Right hindlimb (tissue), 1 donor: ENCODE measurements around the gene AP3B2.
"Not testable (repeated sequence)": the region's sequence is repeated elsewhere in the genome, so short reads cannot be mapped to it uniquely, and the experiment has no call there.

Source experiments
- DNase-seq: peaks from one replicate; pipeline ENCODE4 v3.0.0-alpha.2; 2018

The AP3B2 gene

GRCh38 chr15:82709421-82710207, at the start of gene AP3B2:
Gene AP3B2 (minus strand): TSS chr15:82709875. CDS start chr15:82709706, 169 bp downstream.
- DNase-seq: peak; percentile 53

- DNase-seq: no peak
Observed at GRCh38 chr15:82751308-82751707, 41.6 kb upstream of the AP3B2 start.

GRCh38 chr15:82750831-82751180, 41.1 kb upstream of the AP3B2 start:
- peak; percentile 30 for DNase-seq

- DNase-seq: peak; percentile 96
Observed at GRCh38 chr15:82749951-82750830, 40.5 kb upstream of the AP3B2 start.

- no peak for DNase-seq
Observed at GRCh38 chr15:82748315-82748714, 38.6 kb upstream of the AP3B2 start.

- DNase-seq: no peak
Observed at GRCh38 chr15:82743810-82744209, 34.1 kb upstream of the AP3B2 start.

- no peak for DNase-seq
Observed at GRCh38 chr15:82742134-82742533, 32.5 kb upstream of the AP3B2 start.

GRCh38 chr15:82739086-82739485, 29.4 kb upstream of the AP3B2 start:
- no peak for DNase-seq

GRCh38 chr15:82737975-82738374, 28.3 kb upstream of the AP3B2 start:
- no peak for DNase-seq

GRCh38 chr15:82731527-82731926, 21.9 kb upstream of the AP3B2 start:
- DNase-seq: no peak

- no peak for DNase-seq
Observed at GRCh38 chr15:82730022-82730530, 20.4 kb upstream of the AP3B2 start.

- no peak for DNase-seq
Observed at GRCh38 chr15:82726816-82727215, 17.1 kb upstream of the AP3B2 start.

GRCh38 chr15:82715003-82715402, 5.3 kb upstream of the AP3B2 start:
- DNase-seq: no peak

- DNase-seq: no peak
Observed at GRCh38 chr15:82714016-82714415, 4.3 kb upstream of the AP3B2 start.

- no peak for DNase-seq
Observed at GRCh38 chr15:82712036-82712435, 2.4 kb upstream of the AP3B2 start.

GRCh38 chr15:82710926-82711490, 1.3 kb upstream of the AP3B2 start:
- no peak for DNase-seq

- DNase-seq: no peak
Observed at GRCh38 chr15:82710208-82710555, 507 bp upstream of the AP3B2 start.

- no peak for DNase-seq
Observed at GRCh38 chr15:82709081-82709420, 624 bp downstream of the AP3B2 start.

GRCh38 chr15:82705856-82706255, 3.8 kb downstream of the AP3B2 start:
- DNase-seq: not testable (repeated sequence)

GRCh38 chr15:82699726-82700125, 9.9 kb downstream of the AP3B2 start:
- no peak for DNase-seq

GRCh38 chr15:82698711-82699345, 10.8 kb downstream of the AP3B2 start:
- DNase-seq: no peak

GRCh38 chr15:82697735-82698407, 11.8 kb downstream of the AP3B2 start:
- no peak for DNase-seq

- DNase-seq: no peak
Observed at GRCh38 chr15:82692171-82692570, 17.5 kb downstream of the AP3B2 start.
